NCI-H524 treated with DMSO at 0.1 percent for 48 hours (cell line): ENCODE results near the gene COL12A1.

Source experiments
- DNase-seq: peaks from one replicate; lab custom pipeline; 2025; lab: John Stamatoyannopoulos, UW

Gene COL12A1

GRCh38 chr6:75143191-75143590 is 62.7 kb downstream of the COL12A1 start:
- no peak for DNase-seq

GRCh38 chr6:75142721-75143120 is 63.1 kb downstream of the COL12A1 start:
- no peak for DNase-seq

- no peak for DNase-seq
Measured at GRCh38 chr6:75135876-75136275, 70.0 kb downstream of the COL12A1 start.

- no peak for DNase-seq
Measured at GRCh38 chr6:75135450-75135849, 70.4 kb downstream of the COL12A1 start.

- DNase-seq, result no peak
Measured at GRCh38 chr6:75130784-75131183, 75.1 kb downstream of the COL12A1 start.

- no peak for DNase-seq
Measured at GRCh38 chr6:75128878-75129570, 76.8 kb downstream of the COL12A1 start.

GRCh38 chr6:75126518-75126917 is 79.3 kb downstream of the COL12A1 start:
- no peak for DNase-seq

GRCh38 chr6:75124983-75125382 is 80.9 kb downstream of the COL12A1 start:
- DNase-seq, result no peak

- DNase-seq, result no peak
Measured at GRCh38 chr6:75124085-75124484, 81.8 kb downstream of the COL12A1 start.

- no peak for DNase-seq
Measured at GRCh38 chr6:75118925-75119515, 86.8 kb downstream of the COL12A1 start.

- DNase-seq, result no peak
Measured at GRCh38 chr6:75117701-75118100, 88.2 kb downstream of the COL12A1 start.

- DNase-seq, result no peak
Measured at GRCh38 chr6:75116946-75117345, 88.9 kb downstream of the COL12A1 start.

GRCh38 chr6:75115481-75115880 is 90.4 kb downstream of the COL12A1 start:
- DNase-seq, result no peak

- no peak for DNase-seq
Measured at GRCh38 chr6:75114806-75115205, 91.0 kb downstream of the COL12A1 start.

- DNase-seq, result no peak
Measured at GRCh38 chr6:75114195-75114594, 91.7 kb downstream of the COL12A1 start.

- DNase-seq, result no peak
Measured at GRCh38 chr6:75113446-75113845, 92.4 kb downstream of the COL12A1 start.

GRCh38 chr6:75109765-75110164 is 96.1 kb downstream of the COL12A1 start:
- DNase-seq, result no peak

GRCh38 chr6:75109022-75109421 is 96.8 kb downstream of the COL12A1 start:
- DNase-seq, result no peak

- DNase-seq, result no peak
Measured at GRCh38 chr6:75108333-75108974, 97.4 kb downstream of the COL12A1 start.

- no peak for DNase-seq
Measured at GRCh38 chr6:75107913-75108312, 97.9 kb downstream of the COL12A1 start.

- no peak for DNase-seq
Measured at GRCh38 chr6:75106426-75106825, 99.4 kb downstream of the COL12A1 start.

- DNase-seq, result no peak
Measured at GRCh38 chr6:75103431-75103830, 102.4 kb downstream of the COL12A1 start.

GRCh38 chr6:75102301-75102700 is 103.6 kb downstream of the COL12A1 start:
- no peak for DNase-seq
